C1 segment of cervical spinal cord (tissue), 14 donors: Measurements from ENCODE around the gene MIS12.

Experiments used
- DNase-seq, 14 donors: peaks; one replicate each; lab custom pipeline; 2025; lab: John Stamatoyannopoulos, UW

Gene MIS12

DNA sequence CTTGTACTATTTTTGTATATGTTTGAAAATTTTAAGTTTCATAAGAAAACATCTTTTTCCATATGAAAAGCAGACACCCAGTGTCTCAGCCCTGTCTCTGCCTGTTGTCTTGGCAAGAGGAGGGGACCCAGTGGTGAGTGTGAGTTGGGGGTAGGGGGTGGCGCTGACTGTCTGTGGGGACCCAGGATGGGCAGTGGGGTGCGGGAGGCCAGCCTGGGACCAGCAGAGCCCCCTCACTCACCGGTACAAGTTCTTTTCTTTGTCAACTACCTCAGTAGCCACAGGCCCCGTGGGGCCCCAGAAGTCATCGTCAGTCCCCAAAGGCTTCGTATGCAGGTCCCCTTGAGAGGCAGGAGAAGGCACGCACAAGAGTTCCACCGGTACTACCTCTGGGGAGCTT is 46.2 kb downstream of the MIS12 start:
- DNase-seq = no peak

DNA sequence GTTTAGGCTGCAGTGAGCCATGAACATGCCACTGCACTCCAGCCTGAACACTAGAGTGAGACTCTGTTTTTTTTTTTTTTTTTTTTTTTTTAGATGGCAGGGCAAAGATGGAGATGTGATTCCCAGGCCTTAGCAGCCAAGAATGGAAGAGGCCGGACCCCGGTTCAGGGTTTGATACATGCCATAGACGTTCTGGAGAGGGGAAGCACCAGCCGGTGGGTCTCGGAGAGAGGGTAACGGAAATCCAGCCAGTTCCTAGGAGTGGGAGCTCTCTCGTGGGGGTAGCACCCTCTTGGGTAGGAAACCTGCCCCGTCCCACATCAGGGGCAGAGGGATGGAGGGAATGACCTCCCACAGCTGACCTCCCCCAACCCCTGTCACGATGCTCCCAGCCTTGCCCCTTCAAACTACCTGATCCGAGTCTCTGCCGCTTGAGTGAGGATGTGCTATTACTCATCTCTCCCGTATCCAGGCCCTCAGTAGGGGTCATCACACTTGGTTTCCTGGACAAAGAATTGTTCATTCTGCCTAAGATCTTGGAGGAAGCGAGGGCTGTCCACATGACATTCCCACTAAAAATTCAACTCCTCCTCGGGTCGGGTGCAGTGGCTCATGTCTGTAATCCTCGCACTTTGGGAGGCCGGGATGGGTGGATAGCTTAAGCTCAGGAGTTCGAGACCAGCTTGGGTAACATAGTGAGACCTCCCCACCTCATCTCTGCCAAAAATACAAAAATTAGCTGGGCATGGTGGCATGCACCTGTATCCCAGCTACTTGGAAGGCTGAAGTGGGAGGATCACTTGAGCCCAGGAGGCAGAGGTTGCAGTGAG is 47.3 kb downstream of the MIS12 start:
- DNase-seq = no peak

DNA sequence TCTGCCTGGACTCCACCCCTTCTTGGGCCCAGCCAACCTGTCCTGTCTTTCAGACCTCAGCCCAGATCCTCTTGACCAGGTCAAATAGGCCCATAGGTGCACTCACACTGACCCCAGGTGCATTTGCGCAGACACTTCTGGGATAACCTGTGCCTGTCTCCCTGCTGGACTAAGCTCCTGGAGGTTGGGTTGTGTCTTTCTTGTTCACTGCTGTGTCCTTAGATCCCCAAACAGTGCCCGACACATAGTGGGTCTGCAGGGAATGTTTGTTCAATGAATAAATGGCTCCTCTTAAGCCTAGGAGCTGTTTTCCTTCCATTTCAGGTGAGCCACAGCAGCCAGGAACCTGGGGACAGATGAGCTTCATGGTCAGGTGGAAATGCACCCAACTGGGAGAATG is 49.1 kb downstream of the MIS12 start:
- DNase-seq = no peak

DNA sequence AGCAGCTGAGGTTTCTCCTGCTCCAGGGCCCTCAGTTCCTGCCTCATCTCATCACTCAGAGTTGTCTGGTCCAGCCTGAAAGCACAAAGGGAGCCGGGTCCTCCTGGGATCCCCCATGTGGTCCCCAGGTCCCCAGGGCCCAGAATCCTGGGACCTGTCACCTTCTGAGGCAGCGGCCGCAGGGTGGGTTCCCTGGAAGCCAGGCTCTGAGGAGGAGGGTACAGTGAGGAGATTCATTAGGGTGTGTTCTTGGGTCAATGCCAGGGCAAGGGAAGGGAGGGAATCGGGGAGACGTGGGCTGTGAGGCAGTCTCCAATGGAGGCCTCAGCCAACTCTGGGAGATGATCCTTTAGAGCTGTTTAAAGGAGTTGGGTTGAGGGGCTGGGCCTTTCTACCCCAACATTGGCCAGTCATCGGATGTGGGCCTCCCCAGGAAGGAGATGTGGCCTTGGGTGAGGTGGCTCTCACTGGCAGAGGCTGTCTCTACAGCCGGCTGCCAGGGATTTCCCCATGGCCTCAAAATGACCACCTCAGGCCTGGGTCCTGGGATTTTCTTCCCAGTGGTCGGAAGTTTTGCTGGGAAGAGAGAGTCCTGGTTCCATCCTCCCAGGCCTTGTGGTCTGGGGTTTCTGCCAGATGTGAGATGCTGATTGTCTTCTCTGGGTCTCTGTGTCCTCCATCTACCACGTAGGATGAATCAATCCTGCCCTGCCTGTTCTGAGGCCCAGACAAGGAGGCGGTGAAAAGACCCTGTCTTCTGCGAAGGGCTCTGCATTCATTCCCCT is 50.7 kb downstream of the MIS12 start:
- no peak for DNase-seq

DNA sequence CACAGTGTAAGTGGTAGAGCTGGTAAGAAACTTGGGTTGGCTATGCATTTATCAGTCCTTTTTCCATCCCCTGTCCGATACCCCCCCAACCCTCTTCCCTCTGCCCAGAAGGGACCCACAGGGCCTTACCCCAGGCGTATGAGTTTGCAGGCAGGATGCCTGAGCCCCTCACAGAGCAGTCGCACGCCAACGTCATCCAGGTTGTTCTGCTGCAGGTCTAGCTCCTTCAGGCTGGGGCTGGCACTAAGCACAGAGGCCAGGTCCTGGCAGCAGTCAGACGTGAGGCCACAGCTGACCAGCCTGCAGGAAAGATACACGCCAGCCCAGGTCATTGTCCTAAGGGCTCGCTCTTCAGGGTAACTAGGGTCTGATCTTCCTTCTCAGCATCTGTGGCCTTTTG is 52.9 kb downstream of the MIS12 start:
- DNase-seq = no peak

DNA sequence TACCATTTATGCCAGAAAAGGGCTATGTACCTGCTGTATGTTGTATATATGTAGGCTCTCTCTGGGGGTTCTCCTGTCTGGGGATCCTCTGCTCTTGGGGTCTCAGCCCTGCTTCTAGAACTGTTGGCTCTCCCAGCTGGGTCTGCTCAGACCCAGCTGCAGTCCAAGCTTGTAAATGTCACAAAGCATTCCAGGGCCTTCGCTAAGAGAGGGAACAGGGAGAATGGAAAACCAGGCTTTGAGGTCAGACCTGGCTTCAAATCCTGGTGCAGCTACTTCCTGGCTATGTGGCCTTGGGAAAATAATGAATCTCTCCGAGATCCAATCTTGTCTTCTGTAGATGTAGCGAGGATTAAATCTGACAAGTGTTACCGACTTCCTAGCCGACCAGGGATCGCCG is 54.0 kb downstream of the MIS12 start:
- no peak for DNase-seq
